Karpas-422 (cell line): ENCODE data around the gene TMEM179. TPM values are rescaled to one million over a fixed set of nuclear protein-coding genes. Genes with fewer than 3 reads are reported as not detected.
"Not testable (repeated sequence)": the region's sequence is repeated elsewhere in the genome, so short reads cannot be mapped to it uniquely, and the experiment has no call there.

ENCODE experiments used
- DNase-seq: peaks from one replicate; pipeline ENCODE4 v3.0.0-alpha.2; 2015
- H2AFZ ChIP-seq: fragments of 200-600 bp; sonication (generic); 2 replicates; pipeline ENCODE4 v1.6.1; 2014; ENCODE audit warnings: antibody characterized with exemption, low read length, mixed read lengths
- H3K27ac ChIP-seq: fragments of 200-600 bp; sonication (generic); 2 replicates; pipeline ENCODE4 v1.5.1; 2014; ENCODE audit warnings: mild to moderate bottlenecking, low read length, moderate library complexity
- H3K27me3 ChIP-seq: fragments of 200-600 bp; sonication (generic); 2 replicates; pipeline ENCODE4 v1.6.1; 2014; ENCODE audit warnings: low read length, mixed read lengths
- H3K36me3 ChIP-seq: fragments of 200-600 bp; sonication (generic); 2 replicates; pipeline ENCODE4 v1.6.1; 2014; ENCODE audit warnings: low read length, mixed read lengths; ENCODE audit not compliant: insufficient read depth
- H3K4me1 ChIP-seq: fragments of 200-600 bp; sonication (generic); 2 replicates; pipeline ENCODE4 v1.6.1; 2014; ENCODE audit warnings: mild to moderate bottlenecking, low read length, mixed read lengths
- H3K4me2 ChIP-seq: fragments of 200-600 bp; sonication (generic); 2 replicates; pipeline ENCODE4 v1.6.1; 2014; ENCODE audit warnings: low read length, low read depth, mild to moderate bottlenecking; ENCODE audit not compliant: poor library complexity, severe bottlenecking
- H3K4me3 ChIP-seq: fragments of 200-600 bp; sonication (generic); 2 replicates; pipeline ENCODE4 v1.5.1; 2014; ENCODE audit warnings: mild to moderate bottlenecking, antibody characterized with exemption, low read length, mixed read lengths
- H3K79me2 ChIP-seq: fragments of 200-600 bp; sonication (generic); 2 replicates; pipeline ENCODE4 v1.6.1; 2014; ENCODE audit warnings: mild to moderate bottlenecking, low read length, mixed read lengths
- H3K9ac ChIP-seq: fragments of 200-600 bp; sonication (generic); 2 replicates; pipeline ENCODE4 v1.6.0; 2014; ENCODE audit warnings: low read length
- H3K9me2 ChIP-seq: fragments of 200-600 bp; sonication (generic), shearing (Covaris generic); replicated peaks from 2 replicates; pipeline ENCODE4 v1.6.0; 2014; ENCODE audit warnings: mild to moderate bottlenecking, low read length, moderate library complexity; ENCODE audit not compliant: insufficient read depth
- H3K9me3 ChIP-seq: fragments of 300-700, 200-600 bp; sonication (generic); 2 replicates; pipeline ENCODE4 v1.6.1; 2014; ENCODE audit warnings: low read length, mixed read lengths
- H4K20me1 ChIP-seq: fragments of 200-600 bp; sonication (generic); 2 replicates; pipeline ENCODE4 v1.6.1; 2014; ENCODE audit warnings: mild to moderate bottlenecking, antibody characterized with exemption, low read length, low read depth; ENCODE audit not compliant: insufficient read depth
- total RNA-seq: library from RNA; depleted of rRNA; stranded (reverse); fragments of >200 nt; shearing (Covaris generic); gene quantifications from 2 replicates; pipeline ENCODE4 v1.2.3, GENCODE V29; 2014; ENCODE audit warnings: low replicate concordance

TMEM179 gene
- total RNA-seq, 1 experiment from 2014 or later: not detected

DNA sequence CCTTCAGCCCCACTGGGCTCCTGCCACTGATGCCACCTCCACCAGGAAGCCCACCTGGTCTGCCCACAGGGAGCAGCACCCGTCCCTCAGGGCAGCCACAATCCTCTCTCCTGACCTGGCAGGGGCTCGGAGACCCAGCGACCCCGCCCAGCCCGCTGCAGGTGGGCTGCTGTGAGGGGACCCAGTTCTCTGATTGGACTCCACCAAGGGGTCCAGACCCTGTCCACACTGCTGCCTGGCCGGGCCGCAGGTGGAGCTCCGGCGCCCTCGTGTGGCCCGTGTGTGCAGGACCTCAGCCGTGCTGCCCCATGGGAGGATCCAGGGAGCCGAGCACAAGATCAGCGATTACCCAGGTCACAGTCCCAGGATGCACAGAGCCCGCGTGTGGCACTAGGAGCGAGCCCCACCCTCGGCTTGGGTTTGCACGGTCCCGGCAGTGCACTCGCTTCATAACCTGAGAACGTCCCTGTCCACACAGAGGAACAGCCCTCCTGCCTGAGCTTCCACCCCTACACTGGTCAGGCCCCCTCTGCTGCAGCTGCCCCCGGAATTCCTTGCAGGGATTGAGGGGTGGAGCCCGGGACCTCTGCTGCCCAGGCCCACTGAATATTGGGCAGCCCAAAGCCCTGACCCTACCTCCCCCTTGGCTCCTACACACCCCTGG lies 35.4 kb upstream of the TMEM179 start:
- Histone ChIP-seq H3K9me3 (no peaks in the 10 kb centered on the region), H3K79me2 (no peaks in the 10 kb centered on the region), H2AFZ (no peak overlapping the region), H3K36me3 (no peaks in the 10 kb centered on the region), H4K20me1 (peaks cover 25% of the 10 kb centered on the region), H3K9ac (no peak overlapping the region), H3K4me3 (no peak overlapping the region), H3K4me1 (peaks cover 4% of the 10 kb centered on the region; the same call in 1 of the 2 replicates), H3K4me2 (no peak overlapping the region), H3K9me2 (no peaks in the 10 kb centered on the region), H3K27ac (no peak overlapping the region), H3K27me3 (no peaks in the 10 kb centered on the region)
- DNase-seq: peak; percentile 93

DNA sequence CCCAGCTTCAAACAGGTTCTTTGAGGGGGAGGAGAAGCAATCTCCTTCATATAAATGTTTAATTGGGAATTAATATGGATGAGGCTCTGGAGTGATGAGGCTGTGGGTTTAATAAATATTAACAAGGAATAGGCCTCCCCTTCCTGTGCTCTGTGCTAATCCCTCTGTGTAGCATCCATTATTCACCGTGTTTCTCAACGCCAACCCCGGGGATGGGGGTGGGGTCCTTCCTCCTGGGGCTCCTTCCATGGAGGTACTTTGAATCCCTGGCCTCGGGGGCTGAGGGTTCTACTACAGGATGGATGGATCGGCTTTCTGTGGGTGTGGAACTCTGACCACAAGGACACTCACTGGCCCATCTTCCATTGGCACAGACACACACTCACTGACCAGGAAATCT lies 34.9 kb upstream of the TMEM179 start:
- Histone ChIP-seq H3K36me3 (no peaks in the 10 kb centered on the region), H4K20me1 (peaks cover 30% of the 10 kb centered on the region), H3K4me2 (no peak overlapping the region), H3K79me2 (no peaks in the 10 kb centered on the region), H2AFZ (no peak overlapping the region), H3K9me2 (no peaks in the 10 kb centered on the region), H3K4me3 (no peak overlapping the region), H3K9me3 (no peaks in the 10 kb centered on the region), H3K27me3 (no peaks in the 10 kb centered on the region), H3K4me1 (peaks cover 8% of the 10 kb centered on the region), H3K27ac (no peak overlapping the region), H3K9ac (no peak overlapping the region)
- no peak for DNase-seq

DNA sequence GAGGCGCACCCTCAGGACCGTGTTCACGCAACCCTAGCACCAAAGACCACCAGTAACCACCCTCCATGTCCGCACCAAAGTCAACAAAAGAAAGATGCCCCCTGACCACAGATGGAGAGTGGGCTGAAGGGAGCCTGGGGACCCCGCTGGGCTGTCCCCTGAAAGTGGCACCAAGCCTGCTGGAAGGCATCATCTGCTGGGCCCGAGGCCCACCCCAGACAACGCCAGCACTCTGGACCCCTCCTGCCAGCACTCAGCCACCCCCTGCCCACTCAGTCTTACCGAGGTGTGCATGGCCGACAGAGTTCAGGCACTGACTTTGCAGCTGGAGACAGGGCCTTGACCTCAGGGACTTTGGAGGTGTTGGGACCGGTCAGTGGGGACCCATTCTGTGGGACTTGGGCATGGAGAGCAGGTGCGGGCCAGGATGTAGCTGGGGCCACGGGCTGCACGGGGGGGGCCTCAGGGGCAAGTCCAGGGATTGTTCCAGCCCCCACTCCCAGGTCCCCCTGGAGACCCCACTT lies 34.4 kb upstream of the TMEM179 start:
- Histone ChIP-seq H3K27me3 (no peaks in the 10 kb centered on the region), H3K4me2 (no peak overlapping the region), H3K27ac (no peak overlapping the region), H4K20me1 (peaks cover 32% of the 10 kb centered on the region), H3K79me2 (no peaks in the 10 kb centered on the region), H3K36me3 (no peaks in the 10 kb centered on the region), H2AFZ (no peak overlapping the region), H3K9me3 (no peaks in the 10 kb centered on the region), H3K9me2 (no peaks in the 10 kb centered on the region), H3K4me1 (peaks cover 8% of the 10 kb centered on the region), H3K9ac (no peak overlapping the region), H3K4me3 (no peak overlapping the region)
- DNase-seq: no peak

DNA sequence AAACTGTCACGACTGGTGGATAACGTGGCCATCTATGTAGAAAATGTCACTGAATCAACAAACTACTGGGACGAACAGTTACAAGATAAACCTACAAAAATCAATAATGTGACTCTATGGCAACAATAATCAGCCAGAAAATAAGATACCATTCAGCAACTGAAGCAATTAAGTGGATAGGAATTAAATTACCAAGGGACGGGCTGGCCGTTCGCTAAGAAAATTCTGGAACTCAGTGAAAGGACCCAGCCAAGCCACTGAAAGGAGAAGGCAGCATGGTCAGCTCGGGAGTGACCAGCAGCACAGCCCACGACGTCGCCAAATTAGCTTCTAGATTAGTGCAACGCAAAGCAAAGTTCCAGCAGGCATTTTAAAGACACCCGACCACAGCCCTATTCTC lies 33.6 kb upstream of the TMEM179 start:
- Histone ChIP-seq H3K9me3 (no peaks in the 10 kb centered on the region), H3K9me2 (no peaks in the 10 kb centered on the region), H3K36me3 (no peaks in the 10 kb centered on the region), H3K4me3 (no peak overlapping the region), H3K27me3 (no peaks in the 10 kb centered on the region), H2AFZ (no peak overlapping the region), H3K4me2 (no peak overlapping the region), H3K9ac (no peak overlapping the region), H4K20me1 (peaks cover 32% of the 10 kb centered on the region), H3K4me1 (peaks cover 8% of the 10 kb centered on the region), H3K27ac (no peak overlapping the region), H3K79me2 (no peaks in the 10 kb centered on the region)
- DNase-seq: no peak

DNA sequence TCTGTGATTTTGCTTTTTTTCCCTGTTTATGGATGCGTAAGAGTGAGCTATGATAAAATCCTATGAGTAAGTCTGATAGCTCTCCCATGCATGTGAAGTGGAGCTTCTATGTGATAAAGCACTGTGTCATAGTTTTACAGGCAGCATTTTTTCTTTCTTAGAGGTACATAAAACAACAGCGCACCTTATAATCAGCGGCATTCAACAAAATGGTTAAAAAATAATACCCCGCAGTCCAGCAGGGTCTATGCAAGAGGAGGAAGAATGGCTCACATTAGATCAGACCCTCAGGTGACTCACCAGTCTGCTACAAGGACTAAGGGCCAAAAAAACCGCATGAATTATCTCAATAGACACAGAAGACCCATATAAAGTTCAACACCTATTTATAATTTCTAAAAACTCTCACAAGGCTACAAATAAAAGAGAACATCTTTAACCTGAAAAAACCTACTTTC lies 33.0 kb upstream of the TMEM179 start:
- peaks cover 8% of the 10 kb centered on the region for H3K4me1 ChIP-seq
- H4K20me1 ChIP-seq: peaks cover 32% of the 10 kb centered on the region
- H3K36me3 ChIP-seq: no peaks in the 10 kb centered on the region
- no peak overlapping the region for H3K27ac ChIP-seq
- H3K9ac ChIP-seq: no peak overlapping the region
- no peak for DNase-seq
- H3K9me2 ChIP-seq: no peaks in the 10 kb centered on the region
- H3K4me2 ChIP-seq: no peak overlapping the region
- H2AFZ ChIP-seq: no peak overlapping the region
- H3K27me3 ChIP-seq: no peaks in the 10 kb centered on the region
- no peak overlapping the region for H3K4me3 ChIP-seq
- no peaks in the 10 kb centered on the region for H3K9me3 ChIP-seq
- no peaks in the 10 kb centered on the region for H3K79me2 ChIP-seq

DNA sequence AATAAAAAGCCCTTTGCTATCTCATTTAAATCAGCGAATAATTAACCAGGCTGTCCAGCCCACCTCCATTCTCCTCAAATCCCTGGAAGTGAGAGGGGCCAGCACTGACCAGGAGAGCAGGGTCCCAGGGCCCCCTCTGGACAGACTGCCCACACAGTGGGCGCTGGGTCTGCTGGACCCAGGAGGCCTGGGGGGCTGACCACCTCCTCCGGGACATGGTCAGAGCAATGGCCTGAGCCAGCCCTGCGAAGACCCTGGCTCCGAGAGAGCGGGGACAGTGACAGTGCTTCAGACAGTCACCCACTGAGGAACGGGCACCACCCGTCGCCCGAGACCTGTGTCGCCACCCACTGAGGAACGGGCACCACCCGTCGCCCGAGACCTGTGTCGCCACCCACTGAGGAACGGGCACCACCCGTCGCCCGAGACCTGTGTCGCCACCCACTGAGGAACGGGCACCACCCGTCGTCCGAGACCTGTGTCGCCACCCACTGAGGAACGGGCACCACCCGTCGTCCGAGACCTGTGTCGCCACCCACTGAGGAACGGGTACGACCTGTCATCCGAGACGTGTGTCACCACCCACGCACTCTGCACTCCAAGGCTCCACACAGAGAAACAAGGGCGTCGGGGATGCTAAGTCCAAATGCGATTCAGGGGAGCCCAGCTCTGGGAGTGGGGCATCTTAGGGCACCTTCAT lies 32.4 kb upstream of the TMEM179 start:
- not testable (repeated sequence) for H3K79me2 ChIP-seq, H3K4me1 ChIP-seq, H3K9ac ChIP-seq, H3K36me3 ChIP-seq, H3K9me2 ChIP-seq, H3K27ac ChIP-seq, H3K4me2 ChIP-seq, DNase-seq, H2AFZ ChIP-seq, H3K9me3 ChIP-seq, H3K27me3 ChIP-seq, H3K4me3 ChIP-seq
- H4K20me1 ChIP-seq: peaks cover 32% of the 10 kb centered on the region

DNA sequence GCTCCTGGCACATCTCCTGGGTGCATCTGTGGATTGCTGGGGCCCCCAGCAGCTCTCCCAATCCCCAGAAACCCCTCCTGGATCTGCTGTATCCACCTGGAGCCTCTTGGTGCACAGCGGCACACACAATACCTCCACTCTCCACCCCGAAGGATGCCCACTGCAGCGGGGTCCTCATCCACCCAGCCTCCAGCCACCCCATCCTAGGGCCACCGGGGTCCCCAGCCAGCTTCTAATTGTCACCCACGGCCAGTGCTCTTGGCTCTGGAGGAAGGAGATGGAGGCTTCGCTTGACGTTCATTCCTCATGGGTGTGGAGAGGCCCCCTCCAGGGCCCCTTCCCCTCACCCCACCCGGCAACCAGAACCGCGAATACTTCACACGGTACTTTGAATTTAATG lies 31.6 kb upstream of the TMEM179 start:
- no peaks in the 10 kb centered on the region for H3K9me2 ChIP-seq
- H3K27ac ChIP-seq: no peak overlapping the region
- H4K20me1 ChIP-seq: peaks cover 32% of the 10 kb centered on the region
- H3K4me3 ChIP-seq: no peak overlapping the region
- H3K9ac ChIP-seq: no peak overlapping the region
- H3K4me2 ChIP-seq: no peak overlapping the region
- H3K79me2 ChIP-seq: no peaks in the 10 kb centered on the region
- no peaks in the 10 kb centered on the region for H3K9me3 ChIP-seq
- no peak for DNase-seq
- no peaks in the 10 kb centered on the region for H3K36me3 ChIP-seq
- no peak overlapping the region for H2AFZ ChIP-seq
- peaks cover 8% of the 10 kb centered on the region for H3K4me1 ChIP-seq
- H3K27me3 ChIP-seq: no peaks in the 10 kb centered on the region

DNA sequence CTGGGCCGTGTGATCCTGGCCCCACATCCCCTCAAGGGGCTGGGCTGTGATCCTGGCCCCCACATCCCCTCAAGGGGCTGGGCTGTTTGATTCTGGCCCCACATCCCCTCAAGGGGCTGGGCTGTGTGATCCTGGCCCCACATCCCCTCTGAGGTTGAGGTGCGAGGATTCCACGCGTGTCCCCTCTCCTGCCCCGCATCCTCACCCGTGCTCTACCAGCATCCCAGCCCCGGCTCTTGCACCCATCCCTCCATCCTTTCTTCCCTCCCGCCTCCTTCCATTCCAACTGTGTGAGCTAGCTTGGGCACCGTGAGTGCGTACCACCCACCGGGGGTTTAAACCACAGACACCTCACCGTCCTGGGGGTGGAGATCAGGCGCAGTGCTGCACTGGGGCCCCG lies 31.1 kb upstream of the TMEM179 start:
- Histone ChIP-seq H3K9me2 (no peaks in the 10 kb centered on the region), H3K79me2 (no peaks in the 10 kb centered on the region), H3K27ac (no peak overlapping the region), H2AFZ (no peak overlapping the region), H3K4me2 (no peak overlapping the region), H3K4me1 (peaks cover 8% of the 10 kb centered on the region), H3K4me3 (no peak overlapping the region), H3K9ac (no peak overlapping the region), H4K20me1 (peaks cover 32% of the 10 kb centered on the region), H3K27me3 (no peaks in the 10 kb centered on the region), H3K9me3 (no peaks in the 10 kb centered on the region), H3K36me3 (no peaks in the 10 kb centered on the region)
- DNase-seq: no peak
